SK-N-SH treated with all-trans-retinoic acid at 6 μM for 48 hours (cell line): ENCODE data around the gene CASKIN1.

Experiments used
- ESRRG ChIP-seq: fragments of 250-450 bp; sonication (Bioruptor Pico); IDR thresholded peaks from 2 replicates; pipeline ENCODE4 v1.6.1; 2021; ENCODE audit warnings: mild to moderate bottlenecking
- SNAI2 ChIP-seq: fragments of 250-450 bp; sonication (Bioruptor Pico); IDR thresholded peaks from 2 replicates; pipeline ENCODE4 v1.5.0; 2020; ENCODE audit warnings: mild to moderate bottlenecking, moderate library complexity
- ZFP30 ChIP-seq: fragments of 450-650 bp; formaldehyde crosslinking; IDR thresholded peaks from 2 replicates; pipeline ENCODE4 v1.5.0; 2022; ENCODE audit warnings: mild to moderate bottlenecking, moderate library complexity

DNA sequence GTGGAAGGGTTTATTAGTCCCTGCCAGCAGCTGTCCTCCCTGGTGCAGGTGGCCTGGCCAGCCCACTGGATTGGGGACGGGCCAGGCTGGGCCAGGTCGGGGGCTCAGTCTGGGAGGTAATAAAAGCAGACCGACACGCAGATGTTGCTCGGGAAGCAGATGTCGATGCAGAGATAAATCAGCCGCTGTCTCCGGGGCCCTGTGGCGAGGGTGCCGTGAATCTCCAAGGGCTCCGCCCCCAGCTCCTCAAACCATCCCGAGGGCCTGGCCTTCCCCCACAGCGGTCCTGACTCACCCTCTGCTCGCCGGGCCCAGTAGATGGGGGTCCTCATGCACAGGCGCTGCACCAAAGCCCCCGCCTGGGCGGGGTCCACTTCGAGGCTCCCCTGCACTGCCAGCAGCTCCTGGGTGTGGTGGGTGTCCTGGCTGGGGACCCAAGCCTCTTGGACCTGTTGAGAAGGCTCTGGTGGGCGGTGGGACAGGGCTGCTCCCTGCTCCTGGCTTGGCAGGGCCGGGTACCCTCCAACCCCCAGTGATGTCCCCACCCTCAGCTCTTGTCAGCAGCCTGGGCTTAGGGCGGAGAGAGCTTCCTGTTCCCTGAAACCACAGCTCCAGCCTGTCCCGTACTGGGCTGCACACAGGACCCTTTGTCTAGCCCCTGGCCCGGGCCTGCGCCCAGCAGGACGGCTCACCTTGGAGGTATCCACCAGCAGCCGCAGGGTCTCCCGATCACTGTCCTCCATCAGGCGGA, 13.0 kb upstream of the CASKIN1 start:
- TF ChIP-seq ZFP30 (CRISPR knock-in tag) (no peak), SNAI2 (CRISPR knock-in tag) (no peak), ESRRG (CRISPR knock-in tag) (no peak)
